Panc1 (cell line): ENCODE results near the gene KIF17.

ENCODE experiments used
- CTCF ChIP-seq: fragments of 450-650 bp; IDR thresholded peaks from 2 replicates; pipeline ENCODE4 v1.5.1; 2017; ENCODE audit warnings: mild to moderate bottlenecking
- REST ChIP-seq, 2 experiments: IDR thresholded peaks; 2 replicates each; pipeline ENCODE4 v1.6.1; 2011 to 2012; ENCODE audit warnings: low read depth in 2 of 2, control low read depth in 1 of 2, low read length in 1 of 2, mild to moderate bottlenecking in 1 of 2, moderate library complexity in 1 of 2; ENCODE audit not compliant: insufficient read depth in 1 of 2
- SIN3A ChIP-seq: IDR thresholded peaks from 2 replicates; pipeline ENCODE4 v1.6.1; 2012; ENCODE audit warnings: low read depth, mild to moderate bottlenecking, low read length, moderate library complexity, borderline replicate concordance; ENCODE audit not compliant: insufficient read depth

- TF ChIP-seq CTCF (no peak), REST (IDR thresholded peaks at IDR 0.05; ENCODE audit: insufficient read depth in 1 of 2, low read depth in 2 of 2, low read length in 1 of 2) (no peak), SIN3A (no peak)
Observed at GRCh38 chr1:20684651-20685050, 33.2 kb downstream of the KIF17 start.
